Stimulated activated CD8-positive, alpha-beta memory T cell treated with anti-CD3 and anti-CD28 coated beads, Interleukin-2, amount 100 ng/mL, for 48 hours (primary cell): ENCODE data around the gene TBC1D8.

ENCODE experiments used
- DNase-seq, 2 donors: peaks; one replicate each; pipeline ENCODE4 v3.0.0-alpha.2; 2020; ENCODE audit warnings: low read depth in 2 of 2

TBC1D8 gene

DNA sequence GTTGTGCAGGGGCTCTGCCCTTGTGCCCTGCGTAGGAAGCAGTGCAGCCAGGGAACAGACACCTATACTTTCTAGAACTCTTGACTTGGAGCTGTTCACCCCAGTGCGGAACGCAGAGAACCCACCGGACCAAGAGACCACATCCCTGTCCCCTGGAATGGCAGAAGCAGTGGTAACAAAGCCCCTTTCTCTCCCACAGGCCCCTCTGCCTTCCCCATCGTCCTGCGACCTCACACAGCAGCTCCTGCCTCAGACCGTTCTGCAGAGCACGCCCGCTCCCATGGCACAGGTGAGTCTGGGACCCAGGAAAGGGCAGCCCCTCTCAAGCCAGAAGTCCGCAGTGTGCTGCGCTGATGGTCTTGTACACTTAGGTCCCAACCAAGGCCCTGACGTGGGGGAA, 173.7 kb downstream of the TBC1D8 start:
- DNase-seq = no peak

DNA sequence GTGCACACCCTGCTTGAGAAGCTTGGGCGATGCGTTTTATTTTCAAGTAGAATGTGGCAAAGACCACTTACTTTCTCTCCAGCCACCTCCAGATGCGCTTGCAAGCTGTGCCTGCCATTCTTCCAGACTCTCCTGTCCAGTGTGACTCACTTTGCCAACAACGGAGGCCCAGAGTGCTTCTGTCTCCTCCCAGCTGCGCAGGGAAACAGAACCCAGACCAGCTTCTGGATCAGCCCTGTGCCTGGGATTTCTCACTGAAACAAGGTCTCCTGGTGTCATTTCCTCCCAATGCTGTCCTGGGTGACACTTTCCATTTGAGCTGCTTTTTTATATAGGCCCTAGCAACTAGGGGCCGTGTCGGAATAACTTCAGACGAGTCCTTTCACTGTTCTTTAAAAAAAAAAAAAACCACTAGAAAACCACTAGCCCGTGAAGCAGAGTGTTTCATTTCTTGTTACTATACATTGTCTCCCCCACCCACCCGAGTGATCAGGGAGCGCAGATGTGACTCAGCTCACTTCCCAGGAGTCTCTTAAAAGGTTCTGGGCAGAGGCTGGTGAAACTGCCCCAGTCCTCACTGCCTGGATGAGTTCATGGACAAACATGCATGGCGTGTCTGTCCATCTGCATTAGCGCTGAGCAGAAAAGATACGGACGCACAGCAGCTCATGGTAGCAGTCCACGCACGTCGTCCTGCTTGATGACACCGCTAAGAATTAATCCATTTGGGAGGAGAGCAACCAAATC, 174.4 kb downstream of the TBC1D8 start:
- DNase-seq = no peak

DNA sequence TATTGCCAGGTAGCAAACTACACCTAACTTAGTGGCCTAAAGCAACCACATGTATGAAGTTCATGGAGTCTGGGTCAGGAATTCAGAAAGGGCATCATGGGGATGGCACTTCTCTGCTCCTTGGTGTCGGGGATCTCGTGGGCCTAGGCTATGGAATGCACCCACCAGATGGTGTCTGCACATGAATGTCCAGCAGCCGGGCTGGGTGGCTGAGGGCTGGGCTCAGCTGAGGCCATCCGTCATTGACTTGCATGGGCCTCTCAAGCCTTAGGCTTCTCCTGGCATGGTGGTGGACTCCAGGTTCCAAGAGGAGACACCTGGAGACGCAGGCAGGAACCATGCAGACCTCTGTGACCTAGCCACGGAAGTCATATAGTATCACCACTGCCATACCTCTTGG, 175.1 kb downstream of the TBC1D8 start:
- DNase-seq = no peak

- no peak for DNase-seq
Observed at GRCh38 chr2:100975521-100975785, 175.7 kb downstream of the TBC1D8 start.

- no peak for DNase-seq
Observed at GRCh38 chr2:100974712-100975520, 176.3 kb downstream of the TBC1D8 start.

- no peak for DNase-seq
Observed at GRCh38 chr2:100972452-100972851, 178.7 kb downstream of the TBC1D8 start.

DNA sequence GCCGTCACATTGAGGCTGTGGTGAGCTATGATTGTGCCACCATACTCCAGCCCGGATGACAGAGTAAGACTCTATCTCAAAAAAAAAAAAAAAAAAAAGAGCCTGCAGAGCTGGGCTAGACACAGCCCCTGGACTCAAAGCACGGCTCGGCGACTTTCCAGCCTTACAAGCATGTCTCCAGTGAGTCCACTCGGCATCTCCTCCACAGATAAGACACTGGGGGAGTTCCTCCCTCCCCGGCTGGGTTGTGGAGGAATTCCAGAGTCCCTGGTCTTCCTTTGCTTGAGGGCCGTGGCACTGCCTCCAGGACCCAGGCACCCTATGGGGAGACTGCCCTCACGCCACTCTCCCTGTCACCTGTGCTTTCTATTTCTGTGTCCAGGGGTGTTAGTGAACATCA, 180.0 kb downstream of the TBC1D8 start:
- no peak for DNase-seq

DNA sequence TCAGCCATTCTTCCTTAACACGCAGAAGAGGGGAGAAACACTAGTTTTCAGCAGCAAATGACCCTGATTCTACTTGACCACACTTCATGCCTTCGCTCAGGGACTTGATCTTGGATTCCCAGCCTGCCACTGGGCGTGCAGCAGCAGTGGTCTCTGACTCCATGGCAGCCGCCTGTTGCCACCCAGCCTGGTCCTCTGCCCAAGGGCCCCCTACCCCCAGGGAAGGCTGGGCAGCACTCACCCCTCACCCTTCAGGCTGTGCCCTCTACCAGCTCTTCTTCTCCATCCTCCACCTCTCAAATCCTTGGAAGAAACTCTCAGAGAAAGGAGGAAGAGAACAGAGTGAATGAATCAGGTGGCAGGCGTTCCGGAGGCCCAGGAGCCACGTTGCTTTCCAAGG, 181.2 kb downstream of the TBC1D8 start:
- DNase-seq = no peak

GRCh38 chr2:100968146-100969145, 182.7 kb downstream of the TBC1D8 start:
- DNase-seq = no peak

DNA sequence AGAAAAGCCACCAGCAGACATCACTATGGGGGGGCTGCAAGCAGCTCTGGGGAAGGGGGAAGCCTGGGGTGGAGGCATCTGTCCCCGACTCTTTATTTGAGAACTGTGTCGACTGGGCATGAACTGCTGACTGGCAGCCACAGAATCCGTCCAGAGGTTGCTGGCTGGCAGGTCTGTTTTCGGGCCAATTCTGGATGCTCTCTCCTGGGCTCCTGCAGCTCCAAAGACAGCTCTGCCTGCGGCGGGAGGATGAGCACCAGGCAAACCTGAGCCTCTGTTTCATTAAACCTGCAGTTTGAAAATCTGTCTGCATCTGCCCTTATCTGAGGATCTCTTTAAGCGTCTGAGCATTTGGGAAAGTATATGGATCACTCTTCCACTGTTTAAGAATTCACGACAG, 183.5 kb downstream of the TBC1D8 start:
- DNase-seq = no peak

DNA sequence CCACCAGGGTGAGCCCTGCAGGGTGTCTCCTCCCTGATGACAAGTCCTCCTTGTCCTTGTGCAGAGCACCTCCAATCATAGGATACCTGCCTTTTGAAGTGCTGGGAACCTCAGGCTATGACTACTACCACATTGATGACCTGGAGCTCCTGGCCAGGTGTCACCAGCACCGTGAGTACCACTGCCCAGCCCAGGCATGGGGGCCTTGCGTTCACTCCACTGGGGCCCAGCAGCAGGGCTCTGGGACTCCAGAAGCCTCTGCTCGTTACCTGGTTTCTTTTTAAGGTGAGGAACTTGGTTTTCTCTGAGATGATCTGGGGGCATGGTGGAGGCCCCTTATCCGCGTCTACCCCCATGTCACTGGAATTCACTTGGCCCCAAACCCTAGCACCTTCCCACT, 185.6 kb downstream of the TBC1D8 start:
- DNase-seq = no peak

DNA sequence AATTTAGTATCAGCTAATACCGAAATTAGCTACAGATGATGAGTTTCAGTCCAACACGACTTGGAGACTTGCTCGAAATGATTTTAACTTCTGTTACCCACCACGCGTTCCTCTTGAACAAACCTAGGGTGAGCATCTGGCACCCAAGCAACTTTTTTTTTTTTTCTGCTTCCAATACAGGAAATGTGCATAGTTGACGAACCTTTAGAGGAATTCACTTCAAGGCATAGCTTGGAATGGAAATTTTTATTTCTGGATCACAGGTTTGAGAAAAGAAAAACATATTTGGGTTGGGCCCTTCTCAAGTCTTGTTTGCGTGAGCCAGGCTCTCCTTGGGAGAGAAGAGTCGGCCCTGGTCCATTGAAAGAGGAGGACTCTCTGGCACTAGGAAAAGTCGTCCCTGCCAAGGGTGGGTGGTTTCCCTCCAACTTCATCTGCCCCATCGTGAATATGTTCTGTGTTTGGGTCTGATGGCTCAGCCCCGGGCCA, 186.5 kb downstream of the TBC1D8 start:
- no peak for DNase-seq

- no peak for DNase-seq
Observed at GRCh38 chr2:100964222-100964621, 187.0 kb downstream of the TBC1D8 start.

DNA sequence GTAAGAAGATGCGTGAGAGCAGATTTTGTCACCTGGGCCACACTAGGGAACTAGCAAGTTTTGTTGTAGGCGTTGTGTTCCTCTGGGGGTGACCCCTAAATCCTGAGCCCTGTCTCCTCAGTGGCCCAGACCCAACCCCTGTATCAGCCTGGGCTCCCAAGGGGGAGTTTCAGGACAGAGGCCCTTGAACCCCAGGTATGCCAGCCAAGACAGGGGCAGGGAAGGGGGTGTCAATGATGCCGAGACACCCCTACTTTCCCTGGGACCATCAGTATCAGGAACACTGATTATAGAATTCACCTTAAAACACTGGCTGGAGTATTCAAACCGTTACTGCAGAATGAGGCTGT, 188.2 kb downstream of the TBC1D8 start:
- no peak for DNase-seq

- no peak for DNase-seq
Observed at GRCh38 chr2:100962366-100963025, 188.7 kb downstream of the TBC1D8 start.

DNA sequence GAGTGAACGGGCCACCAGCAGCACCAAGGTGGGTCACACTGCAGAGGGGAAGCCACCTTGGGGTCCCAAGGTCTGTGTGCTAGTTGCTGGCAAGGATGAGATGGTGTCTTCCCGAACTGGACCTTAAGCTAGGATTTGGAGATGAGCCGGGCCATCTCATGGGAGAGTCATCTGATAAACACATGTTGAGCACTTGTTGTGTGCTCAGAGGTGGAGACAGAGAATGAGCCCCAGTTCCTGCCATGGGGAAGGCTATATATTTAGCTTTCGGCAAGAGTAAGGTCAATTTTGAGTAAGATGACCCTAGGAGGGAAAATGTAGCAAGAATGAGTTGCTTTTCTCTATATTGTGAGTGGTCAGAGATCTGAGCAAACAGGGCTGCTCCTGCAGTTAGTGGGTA, 190.5 kb downstream of the TBC1D8 start:
- no peak for DNase-seq

DNA sequence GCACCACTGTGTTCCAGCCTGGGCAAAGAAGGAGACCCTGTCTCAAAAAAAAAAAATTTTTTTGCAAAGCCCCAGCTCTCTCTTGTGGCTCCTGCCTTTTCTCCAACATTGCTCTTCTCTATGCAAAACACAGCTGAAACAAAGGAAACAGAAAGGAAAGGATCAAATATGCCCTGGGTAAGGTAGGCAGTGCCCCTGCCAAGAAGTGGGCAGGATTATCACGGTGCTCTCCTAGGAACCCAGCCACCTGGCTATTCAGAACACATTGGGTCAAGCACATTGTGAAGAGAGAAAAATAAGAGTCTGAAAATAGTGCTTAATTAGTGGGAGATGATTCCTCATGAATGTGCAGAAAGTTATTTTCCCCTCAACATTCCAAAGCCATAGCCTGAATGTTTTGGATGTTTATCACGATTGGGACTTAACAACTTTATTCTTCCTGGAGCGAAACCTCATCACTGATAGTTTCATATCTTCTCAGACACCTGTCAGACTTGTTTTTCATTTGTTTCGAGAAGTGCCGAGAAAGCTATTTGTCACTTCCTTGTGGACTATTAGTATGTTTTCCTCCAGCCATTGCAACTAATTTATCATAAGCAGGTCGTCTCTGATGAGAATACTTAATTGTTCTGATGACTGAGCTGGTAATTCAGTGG, 191.8 kb downstream of the TBC1D8 start:
- no peak for DNase-seq

DNA sequence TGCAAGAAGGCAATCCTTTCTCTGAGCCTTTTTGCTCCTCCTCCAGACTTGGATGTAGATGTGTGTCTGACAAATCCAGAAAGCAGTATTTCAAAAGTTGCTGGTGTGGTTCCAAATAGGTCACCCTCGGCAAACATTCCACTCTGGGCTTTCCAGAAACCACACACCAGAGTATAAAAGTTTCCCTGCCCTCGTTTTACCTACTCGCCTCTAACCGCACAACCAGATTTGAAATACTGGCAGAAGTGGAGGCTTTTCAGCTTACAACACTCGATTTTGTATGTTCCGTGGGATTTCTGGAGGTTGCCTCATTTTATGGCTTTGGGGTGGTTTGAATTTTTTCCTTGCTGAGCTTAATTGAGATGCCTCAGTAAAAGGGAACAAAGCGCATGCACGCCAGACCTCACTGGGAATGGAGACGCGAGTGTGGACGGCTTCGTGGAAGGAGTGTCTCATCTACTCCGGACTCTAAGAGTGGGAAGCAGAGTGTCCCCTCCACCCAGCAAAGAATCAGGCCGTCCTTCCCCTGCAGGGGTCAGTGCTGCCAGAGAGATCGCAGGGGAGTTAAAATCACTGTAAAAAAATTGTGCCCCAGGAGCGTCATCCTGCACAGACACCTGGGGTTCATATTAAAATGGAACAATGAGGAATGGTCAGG, 193.1 kb downstream of the TBC1D8 start:
- DNase-seq = no peak
